ENCODE data around the gene INSYN2B. TPM values are rescaled to one million over a fixed set of nuclear protein-coding genes. Genes with fewer than 3 reads are reported as not detected.
"Not testable (repeated sequence)": the region's sequence is repeated elsewhere in the genome, so short reads cannot be mapped to it uniquely, and the experiment has no call there.

INSYN2B gene
- total RNA-seq, 1 experiment from 2014 or later: not detected

DNA sequence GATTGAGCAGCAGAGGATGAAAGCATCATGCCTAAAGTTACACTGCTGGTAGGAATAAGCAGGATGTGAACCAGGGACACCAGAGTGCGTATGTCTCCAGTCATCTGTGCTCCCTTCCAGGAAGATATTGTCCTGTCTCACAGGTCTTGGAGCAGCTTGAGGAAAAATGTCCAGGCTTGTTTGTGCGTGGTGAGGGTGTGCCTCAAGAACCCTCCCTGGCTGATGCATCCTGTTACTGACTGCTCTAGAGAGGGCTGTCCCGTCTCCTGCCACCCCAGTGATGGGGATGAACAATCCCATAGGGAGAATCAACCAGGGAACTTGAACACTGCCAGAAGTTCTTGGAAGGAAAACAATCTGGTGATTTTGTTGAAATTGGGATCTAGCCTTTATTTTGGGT, 132.0 kb downstream of the INSYN2B start:
- DNase-seq (ENCODE audit: low read depth, low spot score): no peak
- in situ Hi-C loops (cut with HindIII; ENCODE audit: low pct_unique_long_range_greater_than_20kb, low sequenced_read_pairs): no loop called here

GRCh38 chr5:169847519-169847918, 132.8 kb downstream of the INSYN2B start:
- no peak for DNase-seq (ENCODE audit: low read depth, low spot score)
- in situ Hi-C loops (cut with HindIII; ENCODE audit: low pct_unique_long_range_greater_than_20kb, low sequenced_read_pairs): no loop called here

DNA sequence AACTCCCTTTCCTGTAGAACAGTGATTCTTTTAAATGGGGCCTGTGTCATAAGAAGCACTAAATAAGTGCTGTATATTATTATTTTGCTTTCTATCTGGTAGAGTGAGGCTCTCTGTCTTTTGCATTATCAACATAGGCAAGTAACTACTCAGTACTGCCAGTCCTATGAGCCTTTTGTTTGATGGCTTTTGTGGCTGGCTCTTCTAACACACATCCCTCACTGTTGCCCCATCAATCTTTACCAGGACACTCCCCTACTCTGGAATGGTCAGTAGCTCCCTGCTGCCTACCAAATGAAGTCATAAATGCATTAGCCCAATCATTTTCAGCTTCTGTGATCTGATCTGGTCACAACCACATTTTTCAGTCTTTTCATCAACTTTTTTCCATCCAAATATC, 137.6 kb downstream of the INSYN2B start:
- DNase-seq (ENCODE audit: low read depth, low spot score): no peak
- in situ Hi-C loops (cut with HindIII; ENCODE audit: low pct_unique_long_range_greater_than_20kb, low sequenced_read_pairs): no loop called here

DNA sequence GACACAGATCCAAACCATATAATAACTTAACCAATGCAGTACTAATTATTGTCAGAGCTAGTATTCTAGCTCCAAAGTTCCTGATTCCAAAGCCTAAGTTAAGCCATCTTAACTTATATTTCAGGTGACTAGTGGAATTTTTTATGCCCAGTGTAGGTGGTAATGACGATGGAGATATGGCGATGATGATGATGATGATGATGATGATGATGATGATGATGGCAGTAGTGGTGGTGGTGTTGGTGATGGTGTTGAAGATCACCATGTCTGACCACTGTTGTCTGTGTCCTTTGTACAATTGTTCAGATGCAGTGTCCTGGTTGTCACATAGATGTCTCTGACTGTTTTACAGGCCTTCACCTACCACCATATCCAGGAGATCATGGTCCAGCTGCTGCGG, 139.9 kb downstream of the INSYN2B start:
- in situ Hi-C loops (cut with HindIII; ENCODE audit: low pct_unique_long_range_greater_than_20kb, low sequenced_read_pairs): no loop called here
- no peak for DNase-seq (ENCODE audit: low read depth, low spot score)

DNA sequence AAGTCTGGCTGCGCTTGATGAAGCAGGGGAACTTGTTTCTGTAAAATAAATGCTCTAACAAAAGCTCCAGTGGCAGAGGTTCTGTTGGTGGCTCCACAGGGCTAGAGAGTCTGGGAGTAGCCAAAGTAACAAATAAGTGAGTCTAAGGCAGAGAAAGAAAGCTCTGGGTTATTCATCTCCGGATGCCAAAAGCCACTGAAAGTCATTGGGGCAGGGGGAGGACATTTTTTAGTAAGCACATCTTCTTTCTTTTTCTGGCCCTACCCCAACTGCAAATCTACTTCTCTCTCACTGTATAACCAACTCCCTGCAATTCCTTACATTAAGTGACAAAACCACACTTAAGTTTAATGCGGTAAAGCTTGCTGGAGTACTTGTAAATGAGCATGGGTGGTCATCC, 141.6 kb downstream of the INSYN2B start:
- no peak for DNase-seq (ENCODE audit: low read depth, low spot score)
- in situ Hi-C loops (cut with HindIII; ENCODE audit: low pct_unique_long_range_greater_than_20kb, low sequenced_read_pairs): no loop called here

DNA sequence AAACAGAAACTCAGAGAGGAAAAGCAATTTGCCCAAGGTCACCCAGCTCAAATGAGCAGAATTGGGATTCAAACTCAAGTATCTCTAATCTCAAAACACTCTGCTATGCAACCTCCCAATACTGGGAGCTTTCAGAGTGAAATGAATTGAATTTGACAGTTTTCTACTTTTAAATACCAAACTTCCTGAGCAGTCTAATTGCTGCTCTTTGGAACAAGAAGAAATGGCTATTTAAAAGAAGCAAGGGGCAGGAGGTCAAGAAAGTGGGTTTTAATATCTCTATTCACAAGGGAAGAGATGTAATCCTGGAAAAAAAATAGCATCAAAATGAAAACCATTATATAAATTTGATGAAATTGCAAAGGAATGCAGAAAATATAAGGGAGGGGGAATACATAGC, 142.6 kb downstream of the INSYN2B start:
- DNase-seq (ENCODE audit: low read depth, low spot score): no peak
- in situ Hi-C loops (cut with HindIII; ENCODE audit: low pct_unique_long_range_greater_than_20kb, low sequenced_read_pairs): no loop called here

GRCh38 chr5:169836835-169837536, 143.3 kb downstream of the INSYN2B start:
- DNase-seq (ENCODE audit: low read depth, low spot score): no peak
- in situ Hi-C loops (cut with HindIII; ENCODE audit: low pct_unique_long_range_greater_than_20kb, low sequenced_read_pairs): no loop called here

- DNase-seq (ENCODE audit: low read depth, low spot score); in situ Hi-C loops (cut with HindIII; ENCODE audit: low pct_unique_long_range_greater_than_20kb, low sequenced_read_pairs): not testable (repeated sequence)
Measured at GRCh38 chr5:169834540-169834939, 145.8 kb downstream of the INSYN2B start.

DNA sequence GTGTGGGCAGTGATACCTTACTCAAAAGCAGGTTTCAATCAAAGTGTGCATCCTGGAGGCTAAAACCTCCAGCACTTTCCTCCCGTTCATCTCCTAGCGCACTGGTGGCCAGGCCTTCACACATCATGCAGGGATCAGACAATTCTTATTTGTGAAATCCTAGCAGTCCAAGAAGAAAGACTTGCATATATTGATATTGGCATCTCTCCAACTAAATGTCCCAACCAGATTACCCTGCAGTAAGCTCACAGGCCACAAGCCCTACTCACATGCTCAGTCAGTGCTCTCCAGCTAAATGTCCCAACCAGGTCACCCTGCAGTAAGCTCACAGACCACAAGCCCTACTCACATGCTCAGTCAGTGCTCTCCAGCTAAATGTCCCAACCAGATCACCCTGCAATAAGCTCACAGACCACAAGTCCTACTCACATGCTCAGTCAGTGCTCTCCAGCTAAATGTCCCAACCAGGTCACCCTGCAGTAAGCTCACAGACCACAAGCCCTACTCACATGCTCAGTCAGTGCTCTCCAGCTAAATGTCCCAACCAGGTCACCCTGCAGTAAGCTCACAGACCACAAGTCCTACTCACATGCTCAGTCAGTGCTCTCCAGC, 146.5 kb downstream of the INSYN2B start:
- not testable (repeated sequence) for DNase-seq (ENCODE audit: low read depth, low spot score)

DNA sequence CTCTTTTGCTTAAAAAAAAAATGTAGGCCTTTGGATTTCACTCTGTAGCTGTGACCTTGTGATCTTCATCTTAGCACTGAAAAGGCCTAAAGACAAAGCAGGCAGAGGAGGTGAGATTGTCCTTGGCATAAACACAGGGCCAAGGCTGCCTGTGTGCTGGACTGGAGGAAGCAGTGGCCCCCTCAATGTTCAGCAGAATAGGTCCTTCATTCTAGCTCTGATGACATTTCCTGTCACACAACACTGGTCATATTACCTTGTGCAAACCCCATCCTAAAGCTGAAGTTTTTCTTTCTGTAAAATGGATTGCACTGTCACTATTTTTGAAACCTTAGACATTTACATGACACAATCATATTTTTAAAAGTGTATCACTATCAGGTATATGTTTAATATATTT, 147.4 kb downstream of the INSYN2B start:
- in situ Hi-C loops (cut with HindIII; ENCODE audit: low pct_unique_long_range_greater_than_20kb, low sequenced_read_pairs): no loop called here
- DNase-seq (ENCODE audit: low read depth, low spot score): no peak

More for the DNA sequence above, 146.5 kb downstream of the INSYN2B start:
- in situ Hi-C loops (cut with HindIII; ENCODE audit: low pct_unique_long_range_greater_than_20kb, low sequenced_read_pairs): not testable (repeated sequence)

DNA sequence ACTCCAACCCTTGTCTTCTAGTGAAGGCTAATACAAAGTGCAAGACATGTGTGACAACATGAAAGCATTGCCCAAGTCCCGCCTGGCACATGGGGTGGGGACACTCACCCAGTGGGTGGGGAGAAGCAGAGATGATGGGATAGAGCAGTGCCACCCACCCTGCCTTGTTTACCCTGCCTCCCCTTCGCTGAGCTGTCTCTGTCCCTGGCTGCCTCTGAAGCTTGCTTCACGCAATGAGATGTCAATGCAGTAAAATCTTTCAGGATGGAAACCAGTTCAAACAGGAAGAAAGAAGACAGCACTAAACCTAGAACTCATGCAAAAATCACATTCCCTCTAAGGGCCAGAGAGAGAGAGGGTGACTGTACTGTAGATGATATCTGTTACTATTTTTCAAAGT, 148.0 kb downstream of the INSYN2B start:
- in situ Hi-C loops (cut with HindIII; ENCODE audit: low pct_unique_long_range_greater_than_20kb, low sequenced_read_pairs): no loop called here
- DNase-seq (ENCODE audit: low read depth, low spot score): no peak

- in situ Hi-C loops (cut with HindIII; ENCODE audit: low pct_unique_long_range_greater_than_20kb, low sequenced_read_pairs): no loop called here
- DNase-seq (ENCODE audit: low read depth, low spot score): no peak
Measured at GRCh38 chr5:169831331-169831730, 149.0 kb downstream of the INSYN2B start.

DNA sequence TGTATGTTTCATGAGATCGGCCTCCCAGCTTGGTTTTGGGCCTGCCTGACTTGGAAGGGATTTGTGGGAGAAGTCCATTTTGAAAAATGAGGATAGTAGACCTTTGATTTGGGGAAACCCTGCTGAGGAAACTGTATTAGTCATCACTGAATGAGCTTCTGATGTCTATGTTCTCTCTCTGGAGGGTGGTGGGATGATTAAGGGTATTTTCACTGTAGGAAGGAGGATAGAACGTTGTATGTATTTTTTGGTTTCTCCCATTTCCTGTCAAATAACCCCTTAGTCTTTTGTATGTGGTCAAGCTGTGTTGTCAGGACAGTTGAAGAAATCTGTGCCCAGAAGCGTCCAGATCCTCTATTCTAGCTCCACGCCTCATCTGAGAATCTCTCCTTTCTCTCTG, 151.9 kb downstream of the INSYN2B start:
- DNase-seq (ENCODE audit: low read depth, low spot score): no peak
- in situ Hi-C loops (cut with HindIII; ENCODE audit: low pct_unique_long_range_greater_than_20kb, low sequenced_read_pairs): no loop called here

DNA sequence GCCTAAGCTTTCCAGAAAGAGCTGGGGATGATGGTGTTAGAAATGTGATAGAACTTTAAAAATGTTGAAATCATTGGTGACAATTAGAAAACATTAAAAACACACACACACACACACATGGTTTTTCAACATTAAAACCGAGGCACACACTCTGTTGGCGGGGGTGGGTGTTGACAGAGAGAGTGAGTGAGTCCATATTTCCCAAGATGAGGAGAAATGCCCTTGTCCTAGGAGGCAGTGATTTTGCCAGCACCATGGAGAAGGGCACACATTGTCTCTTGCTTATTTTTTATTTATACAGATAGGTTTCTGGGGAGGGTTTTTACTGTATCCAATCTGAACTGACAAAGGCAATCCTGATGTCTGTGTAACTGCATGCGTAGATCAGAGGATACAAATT, 152.5 kb downstream of the INSYN2B start:
- in situ Hi-C loops (cut with HindIII; ENCODE audit: low pct_unique_long_range_greater_than_20kb, low sequenced_read_pairs): no loop called here

DNA sequence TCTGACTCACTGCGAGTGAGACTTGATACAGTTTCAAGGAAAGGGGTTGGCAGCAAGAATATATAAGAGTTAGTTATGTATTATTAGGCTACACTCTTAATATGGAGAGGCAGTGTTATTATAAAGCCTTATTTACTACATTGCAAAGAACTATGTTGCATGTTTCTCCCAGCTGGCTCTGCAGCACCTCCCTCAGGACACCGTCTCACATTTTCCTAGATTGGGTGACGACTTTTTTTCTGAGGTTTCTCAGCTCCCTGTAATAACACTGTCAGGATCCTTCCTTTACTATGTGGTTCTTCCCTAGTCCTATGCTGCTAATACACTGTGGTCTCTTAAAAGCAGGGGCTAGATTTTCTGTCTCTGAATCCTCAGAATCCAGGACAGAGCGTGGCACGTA, 153.7 kb downstream of the INSYN2B start:
- DNase-seq (ENCODE audit: low read depth, low spot score): peak; percentile 17
- in situ Hi-C loops (cut with HindIII; ENCODE audit: low pct_unique_long_range_greater_than_20kb, low sequenced_read_pairs): no loop called here

More for the DNA sequence above, 152.5 kb downstream of the INSYN2B start:
- no peak for DNase-seq (ENCODE audit: low read depth, low spot score)

GRCh38 chr5:169817031-169817430, 163.3 kb downstream of the INSYN2B start:
- in situ Hi-C loops (cut with HindIII; ENCODE audit: low pct_unique_long_range_greater_than_20kb, low sequenced_read_pairs): no loop called here
- no peak for DNase-seq (ENCODE audit: low read depth, low spot score)

- no peak for DNase-seq (ENCODE audit: low read depth, low spot score)
- in situ Hi-C loops (cut with HindIII; ENCODE audit: low pct_unique_long_range_greater_than_20kb, low sequenced_read_pairs): no loop called here
Measured at GRCh38 chr5:169814522-169814921, 165.8 kb downstream of the INSYN2B start.

All from SK-MEL-5 (cell line).